IMR-90 (cell line): ENCODE results near the gene MYO10. TPM values are rescaled to one million over a fixed set of nuclear protein-coding genes. Genes with fewer than 3 reads are reported as not detected.

Experiments
- ATAC-seq: fragments of 200-7000 bp; cut with Tn5 transposase; 2 replicates; pipeline ENCODE4 v1.9.1; 2020; ENCODE audit warnings: low read depth, mild to moderate bottlenecking, moderate library complexity
- BruUV-seq: library from RNA; stranded (reverse); fragments of 400-500 nt; replicated peaks from 2 replicates; lab custom pipeline; 2021; lab: Mats Ljungman, UMichigan
- CTCF ChIA-PET: fragments of 300-600 bp; formaldehyde crosslinking; extraction: SDS; loops from one replicate; lab custom pipeline; 2021; ENCODE audit warnings: antibody characterized with exemption; lab: Yijun Ruan, JAX
- POLR2A ChIA-PET: fragments of 300-600 bp; sonication (Branson Sonifier 250); formaldehyde crosslinking; loops from one replicate; lab custom pipeline; 2022; ENCODE audit warnings: antibody characterized with exemption; ENCODE audit not compliant: unreplicated experiment; lab: Charles Lee
- DNase-seq: peaks from one replicate; pipeline ENCODE4 v3.0.0; 2013
- H2AFZ ChIP-seq: replicated peaks from 2 replicates; pipeline ENCODE3; 2013; ENCODE audit warnings: low read length, mild to moderate bottlenecking; ENCODE audit not compliant: poor library complexity
- H2AK5ac ChIP-seq: 2 replicates; pipeline ENCODE4 v1.6.1; 2013; ENCODE audit warnings: low read depth, low read length, inconsistent platforms
- H2AK9ac ChIP-seq: replicated peaks from 2 replicates; pipeline ENCODE3; 2013; ENCODE audit warnings: mild to moderate bottlenecking, low read depth, low read length, moderate library complexity; ENCODE audit not compliant: poor library complexity
- H2BK120ac ChIP-seq: 2 replicates; pipeline ENCODE4 v1.6.1; 2013; ENCODE audit warnings: low read depth, low read length, inconsistent platforms
- H2BK15ac ChIP-seq: 3 replicates; pipeline ENCODE4 v1.6.1; 2013; ENCODE audit warnings: low read depth, low read length, inconsistent platforms
- H2BK20ac ChIP-seq: 2 replicates; pipeline ENCODE4 v1.6.1; 2013; ENCODE audit warnings: low read depth, mild to moderate bottlenecking, inconsistent platforms, low read length, moderate library complexity
- H2BK5ac ChIP-seq: 2 replicates; pipeline ENCODE4 v1.6.1; 2013; ENCODE audit warnings: mild to moderate bottlenecking, low read depth, low read length, inconsistent platforms; ENCODE audit not compliant: poor library complexity, severe bottlenecking
- H3K14ac ChIP-seq: replicated peaks from 2 replicates; pipeline ENCODE4 v1.6.1; 2013; ENCODE audit warnings: low read depth, low read length, inconsistent platforms
- H3K18ac ChIP-seq: 2 replicates; pipeline ENCODE4 v1.6.1; 2013; ENCODE audit warnings: low read depth, low read length, control low read depth
- H3K23ac ChIP-seq: 2 replicates; pipeline ENCODE4 v1.6.1; 2013; ENCODE audit warnings: low read depth, low read length, inconsistent platforms
- H3K27ac ChIP-seq: 2 replicates; pipeline ENCODE4 v1.5.1; 2013; ENCODE audit warnings: mild to moderate bottlenecking, control low read depth, low read length; ENCODE audit not compliant: insufficient read depth
- H3K27me3 ChIP-seq: 2 replicates; pipeline ENCODE4 v1.6.1; 2013; ENCODE audit warnings: low read length; ENCODE audit not compliant: control insufficient read depth, insufficient read depth
- H3K36me3 ChIP-seq: 2 replicates; pipeline ENCODE4 v1.6.1; 2013; ENCODE audit warnings: low read length, mixed read lengths; ENCODE audit not compliant: control insufficient read depth, insufficient read depth
- H3K4ac ChIP-seq: 2 replicates; pipeline ENCODE4 v1.6.1; 2013; ENCODE audit warnings: low read depth, low read length, inconsistent platforms
- H3K4me1 ChIP-seq: 2 replicates; pipeline ENCODE4 v1.6.1; 2013; ENCODE audit warnings: low read length, mixed read lengths; ENCODE audit not compliant: control insufficient read depth, insufficient read depth
- H3K4me2 ChIP-seq: 2 replicates; pipeline ENCODE4 v1.6.1; 2013; ENCODE audit warnings: low read depth, mild to moderate bottlenecking, control low read depth, low read length, moderate library complexity
- H3K4me3 ChIP-seq: 2 replicates; pipeline ENCODE4 v1.5.1; 2013; ENCODE audit warnings: low read depth, mild to moderate bottlenecking, control low read depth, low read length, moderate library complexity; ENCODE audit not compliant: insufficient read depth
- H3K56ac ChIP-seq: 2 replicates; pipeline ENCODE4 v1.6.1; 2013; ENCODE audit warnings: low read length, inconsistent platforms; ENCODE audit not compliant: insufficient read depth; ENCODE audit errors: extremely low read depth
- H3K79me1 ChIP-seq, 2 experiments: 2 replicates each; pipeline ENCODE4 v1.6.1; 2013; ENCODE audit warnings: low read length in 2 of 2, inconsistent platforms in 1 of 2, low read depth in 1 of 2
- H3K9ac ChIP-seq: 2 replicates; pipeline ENCODE4 v1.6.1; 2013; ENCODE audit warnings: low read depth, low read length, control low read depth
- H3K9me1 ChIP-seq: 2 replicates; pipeline ENCODE4 v1.6.1; 2013; ENCODE audit warnings: low read length, inconsistent platforms; ENCODE audit not compliant: insufficient read depth
- H3K9me3 ChIP-seq: 2 replicates; pipeline ENCODE4 v1.6.1; 2013; ENCODE audit warnings: low read length; ENCODE audit not compliant: control insufficient read depth, insufficient read depth
- H4K20me1 ChIP-seq: 2 replicates; pipeline ENCODE4 v1.6.1; 2013; ENCODE audit warnings: low read length, inconsistent platforms; ENCODE audit not compliant: insufficient read depth
- H4K5ac ChIP-seq: 2 replicates; pipeline ENCODE4 v1.6.1; 2013; ENCODE audit warnings: mild to moderate bottlenecking, low read depth, low read length, control low read depth
- H4K8ac ChIP-seq, 2 experiments: 2 replicates each; pipeline ENCODE4 v1.6.1; 2013; ENCODE audit warnings: low read depth in 2 of 2, low read length in 2 of 2, control low read depth in 1 of 2, inconsistent platforms in 1 of 2
- H4K91ac ChIP-seq: 2 replicates; pipeline ENCODE4 v1.6.1; 2013; ENCODE audit warnings: low read depth, low read length, inconsistent platforms; ENCODE audit not compliant: insufficient read depth
- BHLHE40 ChIP-seq: fragments of 150-350 bp; IDR thresholded peaks from 2 replicates; pipeline ENCODE4 v1.6.1; 2016; ENCODE audit warnings: mild to moderate bottlenecking, low read depth, low read length
- CTCF ChIP-seq: conservative IDR thresholded peaks from 2 replicates; pipeline ENCODE4 v1.5.1; 2012; ENCODE audit warnings: mild to moderate bottlenecking, low read depth, low read length, improper control_type of control experiment
- MAZ ChIP-seq: IDR thresholded peaks from 2 replicates; pipeline ENCODE4 v1.6.1; 2012; ENCODE audit warnings: low read depth, mild to moderate bottlenecking, low read length, improper control_type of control experiment, moderate library complexity, borderline replicate concordance
- MXI1 ChIP-seq: IDR thresholded peaks from 2 replicates; pipeline ENCODE4 v1.6.1; 2012; ENCODE audit warnings: low read depth, mild to moderate bottlenecking, low read length, moderate library complexity, borderline replicate concordance
- RAD21 ChIP-seq: IDR thresholded peaks from 2 replicates; pipeline ENCODE4 v1.6.1; 2012; ENCODE audit warnings: low read length, improper control_type of control experiment
- WGBS, 2 experiments: methylation state at CpG; one replicate each; pipeline versions ENCODE4 v1.1.5 to v1.1.7; 2013; ENCODE audit warnings: missing lambda C conversion rate in 2 of 2; ENCODE audit not compliant: insufficient read length in 1 of 2; ENCODE audit errors: extremely low coverage in 2 of 2; 5-methylcytosine and 5-hydroxymethylcytosine counted together
- dilution Hi-C: fragments of 300-500 bp; cut with HindIII; formaldehyde crosslinking; loops from one replicate; pipeline ENCODE4 v1.14.3; 2018; ENCODE audit warnings: low sequenced_read_pairs; ENCODE audit not compliant: unreplicated experiment
- in situ Hi-C: fragments of 300-500 bp; cut with MboI; formaldehyde crosslinking; loops from 3 replicates; pipeline ENCODE4 v1.14.3; 2019; ENCODE audit warnings: low sequenced_read_pairs, inconsistent platforms, mixed read lengths
- intact Hi-C: fragments of 100-400 bp; cut with micrococcal nuclease; formaldehyde crosslinking; loops from 2 replicates; pipeline ENCODE4 v1.10.0; 2022
- polyA plus RNA-seq, 3 experiments: library from polyadenylated mRNA; depleted of rRNA; stranded (reverse); fragments of >200 nt; gene quantifications; 2 replicates each; pipeline ENCODE4 v1.2.3, GENCODE V29; 2012; ENCODE audit warnings: low replicate concordance in 1 of 3
- total RNA-seq: library from RNA; depleted of rRNA; stranded (reverse); fragments of >200 nt; gene quantifications from 2 replicates; pipeline ENCODE4 v1.2.3, GENCODE V29; 2012

Gene MYO10
- total and polyA plus RNA-seq, 2 of the 4 experiments (the other 2 are of a cell fraction): 39.9 to 115 TPM

DNA sequence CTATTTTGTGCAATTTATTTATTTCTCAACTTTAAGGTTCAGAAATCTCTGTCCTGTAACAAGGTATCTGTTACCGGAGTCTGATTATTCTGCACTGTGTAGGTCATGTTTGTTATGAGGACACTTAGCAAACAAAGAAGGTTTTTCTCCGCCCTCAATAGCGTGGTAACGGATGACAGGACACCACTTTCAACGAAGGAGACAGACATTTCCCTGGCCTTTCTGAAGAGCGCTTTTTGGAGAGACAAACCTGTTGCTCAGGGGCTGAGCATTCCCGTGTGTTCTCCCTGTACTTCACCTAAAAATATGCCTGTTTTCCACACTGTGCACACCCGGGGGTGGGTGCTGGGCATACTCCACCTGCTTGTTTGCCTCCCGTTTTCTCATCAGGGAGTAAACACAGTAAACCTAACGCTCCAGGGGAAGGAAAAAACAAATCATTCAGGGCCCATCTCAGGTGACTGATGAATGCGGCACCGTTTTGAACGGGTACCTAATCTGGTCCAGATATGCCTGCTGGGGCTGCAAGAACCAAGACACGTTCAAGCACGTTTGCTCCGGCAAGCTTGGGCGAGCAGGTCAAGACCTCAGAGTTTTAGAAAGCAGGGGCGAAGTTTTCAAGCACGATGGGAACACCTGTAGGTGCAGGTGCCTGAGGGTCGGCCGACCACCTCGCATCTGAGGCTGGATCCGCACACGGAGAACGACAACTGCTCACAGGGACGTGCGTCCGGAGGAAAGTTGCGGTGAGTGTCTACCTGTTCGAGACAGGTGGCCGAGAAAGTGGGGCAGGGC, 320.1 kb downstream of the MYO10 start (continued):
- no peak for TF ChIP-seq MXI1

DNA sequence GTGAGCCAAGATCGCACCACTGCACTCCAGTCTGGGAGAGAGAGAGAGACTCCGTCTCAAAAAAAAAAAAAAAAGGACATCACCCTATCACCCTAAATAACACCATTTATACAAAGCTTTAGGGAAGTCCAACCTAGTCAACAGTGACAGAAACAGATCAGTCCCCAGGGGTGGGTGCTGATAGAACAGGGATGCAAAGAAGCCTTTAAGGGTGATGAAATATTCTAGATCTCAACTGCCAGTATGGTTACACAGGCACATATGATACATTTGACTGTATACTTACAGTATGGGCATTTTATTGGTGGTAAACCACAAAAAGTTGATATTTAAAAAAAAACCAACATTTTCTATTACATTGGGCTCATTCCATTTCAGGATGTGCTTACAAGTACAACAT, 324.1 kb downstream of the MYO10 start:
- ATAC-seq: no peak
- Histone ChIP-seq H4K8ac (no peak overlapping the region), H3K79me1 (no peaks in the 10 kb centered on the region), H3K36me3 (no peaks in the 10 kb centered on the region), H3K18ac (no peak overlapping the region), H2BK120ac (no peak overlapping the region), H4K91ac (no peak overlapping the region), H2BK15ac (no peak overlapping the region), H3K4me1 (peaks cover 2% of the 10 kb centered on the region; the same call in 1 of the 2 replicates), H2AK5ac (no peak overlapping the region), H2BK5ac (no peak overlapping the region), H3K9ac (no peak overlapping the region), H3K27me3 (peaks cover 35% of the 10 kb centered on the region), H3K9me1 (no peaks in the 10 kb centered on the region), H3K27ac (no peak overlapping the region), H2AFZ (no peak overlapping the region), H3K4me2 (no peak overlapping the region), H3K56ac (no peak overlapping the region), H3K23ac (no peak overlapping the region), H2AK9ac (no peak overlapping the region), H2BK20ac (no peak overlapping the region), H3K4ac (no peak overlapping the region), H3K14ac (no peak overlapping the region), H4K5ac (no peak overlapping the region), H4K20me1 (no peaks in the 10 kb centered on the region), H3K9me3 (no peaks in the 10 kb centered on the region), H3K4me3 (no peak overlapping the region)
- no peak for TF ChIP-seq CTCF
- TF ChIP-seq MXI1: no peak
- TF ChIP-seq MAZ: no peak
- TF ChIP-seq BHLHE40: no peak
- TF ChIP-seq RAD21: no peak
- CTCF ChIA-PET: no interaction called here
- DNase-seq: no peak
- POLR2A ChIA-PET: no interaction called here
- in situ Hi-C loops: no loop called here
- intact Hi-C loops: no loop called here
- WGBS, 2 experiments: no CpG with 5 or more reads among the region's 2 CpGs
- BruUV-seq: no TSS peak
- dilution Hi-C loops: no loop called here
